HTERT RPE-1 (cell line): ENCODE data around the gene LIPC.

Experiments
- in situ Hi-C: fragments of 300-500 bp; cut with MboI; formaldehyde crosslinking; loops from 4 replicates; pipeline ENCODE4 v1.14.3; 2020; ENCODE audit warnings: low sequenced_read_pairs

Gene LIPC

GRCh38 chr15:58572521-58572920 is 140.7 kb downstream of the LIPC start:
- in situ Hi-C loops = no loop called here

GRCh38 chr15:58573270-58573669 is 141.5 kb downstream of the LIPC start:
- in situ Hi-C loops = no loop called here

GRCh38 chr15:58574631-58575030 is 142.8 kb downstream of the LIPC start:
- in situ Hi-C loops = no loop called here

GRCh38 chr15:58575045-58575786 is 143.4 kb downstream of the LIPC start:
- in situ Hi-C loops = no loop called here

- in situ Hi-C loops = no loop called here
Observed at GRCh38 chr15:58576657-58577056, 144.9 kb downstream of the LIPC start.

- in situ Hi-C loops = no loop called here
Observed at GRCh38 chr15:58582160-58582559, 150.4 kb downstream of the LIPC start.

GRCh38 chr15:58583171-58583908 is 151.5 kb downstream of the LIPC start:
- in situ Hi-C loops = no loop called here

- in situ Hi-C loops = no loop called here
Observed at GRCh38 chr15:58584789-58585461, 153.1 kb downstream of the LIPC start.

GRCh38 chr15:58585693-58586443 is 154.1 kb downstream of the LIPC start:
- in situ Hi-C loops = no loop called here

GRCh38 chr15:58587486-58587885 is 155.7 kb downstream of the LIPC start:
- in situ Hi-C loops = no loop called here

GRCh38 chr15:58588096-58588495 is 156.3 kb downstream of the LIPC start:
- in situ Hi-C loops = no loop called here

GRCh38 chr15:58589047-58589446 is 157.3 kb downstream of the LIPC start:
- in situ Hi-C loops = no loop called here

- in situ Hi-C loops = no loop called here
Observed at GRCh38 chr15:58590236-58590635, 158.4 kb downstream of the LIPC start.

- in situ Hi-C loops = no loop called here
Observed at GRCh38 chr15:58590926-58591325, 159.1 kb downstream of the LIPC start.

GRCh38 chr15:58593870-58594269 is 162.1 kb downstream of the LIPC start:
- in situ Hi-C loops = no loop called here

GRCh38 chr15:58594898-58595297 is 163.1 kb downstream of the LIPC start:
- in situ Hi-C loops = no loop called here

GRCh38 chr15:58595516-58596263 is 163.9 kb downstream of the LIPC start:
- in situ Hi-C loops = no loop called here

- in situ Hi-C loops = no loop called here
Observed at GRCh38 chr15:58597943-58598828, 166.4 kb downstream of the LIPC start.

- in situ Hi-C loops = no loop called here
Observed at GRCh38 chr15:58598829-58599210, 167.0 kb downstream of the LIPC start.
